HG03439 (cell line): ENCODE results near the gene C10orf53.
"Not testable (repeated sequence)": the region's sequence is repeated elsewhere in the genome, so short reads cannot be mapped to it uniquely, and the experiment has no call there.

Experiments used
- ATAC-seq: cut with Tn5 transposase; IDR thresholded peaks from one replicate; pipeline ENCODE4 v1.9.1; 2021; ENCODE audit warnings: mild to moderate bottlenecking, moderate library complexity; ENCODE audit not compliant: unreplicated experiment

Gene C10orf53

DNA sequence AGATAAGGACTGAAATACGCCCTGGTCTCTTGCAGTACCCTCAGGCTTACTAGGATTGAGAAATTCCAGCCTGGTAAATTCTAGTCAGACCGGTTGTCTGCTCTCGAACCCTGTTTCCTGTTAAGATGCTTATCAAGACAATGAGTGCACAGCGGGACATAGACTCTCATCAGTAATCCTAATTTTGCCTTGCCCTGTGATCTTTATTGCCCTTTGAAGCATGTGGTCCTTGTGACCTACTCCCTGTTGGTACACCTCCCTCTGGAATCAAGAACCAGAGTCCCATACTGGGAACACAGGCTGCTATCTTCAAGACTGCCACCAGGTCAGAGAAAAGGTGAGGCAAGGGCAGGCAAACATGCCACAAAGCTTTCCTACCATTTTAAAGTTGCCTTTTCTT lies 7.2 kb downstream of the C10orf53 start:
- ATAC-seq = no peak

DNA sequence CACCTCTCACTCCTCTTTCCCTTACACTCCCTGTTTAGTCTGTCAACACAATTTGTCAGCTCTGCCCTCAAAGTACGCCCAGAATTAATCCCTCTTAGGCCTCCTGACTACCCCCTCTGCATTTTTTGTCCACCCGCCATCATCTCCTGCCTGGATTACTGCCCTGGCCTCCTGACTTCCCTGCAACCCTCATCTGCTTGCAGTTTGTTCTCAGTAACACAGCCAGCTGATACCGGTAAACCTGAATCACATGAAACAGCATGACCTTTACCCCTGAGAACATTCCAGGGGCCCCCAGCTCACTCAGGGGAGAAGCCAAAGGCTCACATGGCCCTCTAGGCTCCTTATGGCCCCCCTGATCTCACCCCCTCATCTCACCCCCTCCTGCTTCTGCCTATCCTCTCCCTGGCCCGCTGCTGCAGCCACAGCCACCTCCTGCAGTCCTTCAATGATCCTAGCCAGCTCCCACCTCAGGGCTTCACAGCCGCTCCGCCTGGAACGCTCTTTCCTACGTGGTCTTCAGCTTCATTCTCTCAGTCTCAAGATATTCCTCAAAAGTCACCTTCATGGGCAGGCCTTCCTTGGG lies 8.9 kb downstream of the C10orf53 start:
- no peak for ATAC-seq

DNA sequence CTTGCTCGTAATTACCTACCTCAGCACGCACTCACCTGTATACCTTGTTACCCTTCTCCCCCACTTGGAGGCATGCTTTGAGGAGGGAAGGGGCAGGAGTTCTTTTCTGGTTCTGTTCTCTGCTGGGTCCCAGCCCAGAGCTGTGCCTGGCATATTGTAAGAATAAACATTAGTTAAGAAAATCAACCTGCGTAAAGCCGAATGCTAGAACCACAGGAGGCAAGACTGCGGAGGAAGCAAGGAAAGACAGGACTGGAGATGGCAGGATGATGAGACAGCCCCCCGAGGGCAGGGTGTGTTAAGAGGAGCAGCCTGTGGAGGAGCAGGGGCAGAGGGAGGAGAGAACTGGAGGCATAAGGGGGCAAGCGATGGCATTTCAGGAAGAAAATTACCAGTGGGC lies 9.5 kb downstream of the C10orf53 start:
- ATAC-seq = no peak

DNA sequence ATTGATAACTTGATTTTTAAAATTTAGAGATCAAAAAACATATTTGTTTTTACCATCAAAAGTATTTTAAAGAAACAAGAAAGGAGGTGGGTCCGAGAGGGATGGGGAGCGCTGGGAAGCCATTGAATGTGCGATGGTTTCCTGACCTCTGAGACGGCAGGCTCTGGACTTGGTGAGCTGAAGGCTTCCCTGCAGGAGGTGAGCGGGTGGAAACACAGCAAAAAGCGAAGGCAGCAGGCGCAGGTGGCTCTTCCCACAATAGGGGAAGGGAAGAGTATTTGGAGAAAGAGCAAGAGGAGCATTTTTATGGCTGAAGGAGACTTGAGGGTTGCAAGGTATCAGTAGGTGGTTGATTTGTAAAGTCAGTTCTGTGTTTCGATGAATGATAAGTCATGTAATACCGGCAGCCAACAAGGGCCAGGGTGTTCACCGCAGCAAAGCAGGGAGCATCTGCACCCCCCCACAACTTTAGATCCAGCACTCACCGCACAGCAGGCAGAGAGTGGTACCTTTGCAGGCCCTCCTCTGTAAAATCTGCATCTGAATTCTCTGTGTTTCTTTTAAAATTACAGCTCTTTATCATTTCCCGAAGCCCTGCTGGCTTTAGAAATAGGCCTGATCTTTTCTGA lies 10.5 kb downstream of the C10orf53 start:
- no peak for ATAC-seq

DNA sequence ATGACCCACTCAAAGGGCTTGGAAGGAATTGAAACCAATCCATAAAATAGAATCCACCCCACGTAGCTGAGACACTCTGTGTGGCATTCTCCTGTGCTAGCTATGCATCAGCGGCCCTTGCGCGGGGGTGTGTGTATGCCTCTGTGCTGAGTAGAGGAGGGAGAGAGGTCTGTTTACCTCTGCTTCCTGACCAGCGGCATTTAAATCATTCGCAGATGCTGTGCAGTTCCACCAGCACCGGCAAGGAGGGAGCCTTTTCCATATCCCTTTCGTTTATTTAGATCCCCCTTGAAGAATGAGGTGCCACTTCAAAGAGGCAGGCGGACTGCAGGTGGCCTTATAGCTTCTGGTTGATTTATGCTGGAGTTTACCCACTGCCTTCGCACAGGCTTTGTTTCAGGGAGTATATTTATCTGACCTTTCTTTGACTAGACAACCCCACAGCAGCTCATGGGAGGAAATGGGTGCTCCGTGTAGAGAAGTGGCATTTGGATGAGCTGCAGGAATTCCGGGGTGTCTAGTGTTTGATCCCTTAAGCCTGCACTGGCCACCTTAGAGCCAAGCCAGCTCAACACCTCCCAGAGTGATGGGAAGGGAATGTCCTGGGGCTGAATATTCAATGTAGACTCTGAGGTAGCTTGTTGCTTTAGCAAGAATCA lies 11.4 kb downstream of the C10orf53 start:
- ATAC-seq = no peak

DNA sequence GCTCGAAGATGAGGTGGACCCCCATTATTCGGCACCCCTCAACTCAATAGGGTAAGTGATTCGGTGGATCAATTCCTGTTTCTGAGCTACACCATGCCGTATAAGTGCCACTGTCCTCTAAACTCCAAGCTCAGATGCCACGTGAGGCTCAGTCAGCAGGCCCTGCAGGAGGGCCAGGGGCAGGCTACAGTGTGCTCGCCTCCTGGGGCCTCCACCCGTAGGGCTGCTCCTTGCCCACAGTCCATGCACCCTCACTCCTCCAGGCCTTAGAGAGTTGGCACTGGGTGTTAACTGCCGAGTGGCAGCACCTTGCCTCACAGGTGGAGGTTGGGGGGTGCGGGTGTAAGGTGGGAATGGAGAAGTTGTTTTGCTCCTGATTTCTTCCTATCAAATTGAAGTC lies 12.1 kb downstream of the C10orf53 start:
- ATAC-seq = no peak

DNA sequence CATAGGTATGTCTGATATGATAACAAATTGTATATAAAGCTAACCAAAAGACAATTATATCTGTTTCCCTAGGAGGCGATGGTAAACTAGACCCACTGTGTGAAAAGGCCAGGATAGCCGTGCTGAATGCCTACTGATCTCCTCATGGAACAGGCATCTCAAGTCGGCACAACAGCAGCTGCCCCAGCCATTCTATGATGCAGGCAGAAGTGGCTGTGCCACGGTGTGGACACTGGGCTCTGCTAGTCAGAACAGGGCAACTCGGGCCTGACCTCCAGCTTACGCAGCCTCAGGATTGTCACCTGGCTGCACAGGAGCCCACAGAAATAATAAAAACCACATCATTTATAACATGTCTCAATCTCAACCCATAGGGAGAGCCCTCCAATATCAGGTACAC lies 15.0 kb downstream of the C10orf53 start:
- ATAC-seq = no peak

DNA sequence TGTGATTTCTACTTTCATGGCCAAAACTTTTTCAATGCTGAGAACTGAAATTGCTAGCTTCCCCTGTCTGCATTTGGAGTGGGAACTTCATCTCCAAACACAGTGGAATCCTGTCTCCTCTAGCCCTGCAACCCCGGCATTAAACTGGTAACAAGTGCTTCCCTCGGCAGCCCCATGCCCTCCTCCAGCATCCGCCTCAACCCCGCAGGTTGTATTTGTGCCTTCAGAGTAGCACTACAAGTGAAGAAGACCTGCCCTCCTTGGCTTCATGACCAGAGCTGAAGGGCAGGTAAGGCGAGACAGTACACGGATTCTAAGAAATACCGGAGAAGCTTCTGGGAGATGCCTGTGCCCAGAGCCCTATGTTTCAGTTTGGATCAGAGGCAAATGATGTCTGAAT lies 16.9 kb downstream of the C10orf53 start:
- no peak for ATAC-seq

DNA sequence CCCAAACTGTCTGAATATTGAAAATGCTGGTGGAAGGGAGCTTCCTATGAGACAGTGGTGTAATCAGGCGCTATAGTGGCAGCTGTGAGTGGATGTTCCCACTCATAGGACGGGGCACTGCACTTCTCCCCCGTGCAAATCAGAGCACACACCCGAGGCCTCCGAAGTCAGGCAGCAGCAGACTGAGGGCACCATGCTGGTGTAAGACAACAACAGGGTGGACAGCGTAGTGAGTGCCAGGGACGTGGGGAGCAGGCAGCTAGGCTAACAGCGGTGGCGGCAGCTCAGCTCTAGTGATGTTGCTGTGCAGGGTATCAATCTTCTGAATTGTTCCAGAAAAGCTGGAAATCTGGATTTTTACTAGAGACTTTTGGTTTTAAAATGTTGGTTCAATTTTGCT lies 19.2 kb downstream of the C10orf53 start:
- ATAC-seq = no peak

DNA sequence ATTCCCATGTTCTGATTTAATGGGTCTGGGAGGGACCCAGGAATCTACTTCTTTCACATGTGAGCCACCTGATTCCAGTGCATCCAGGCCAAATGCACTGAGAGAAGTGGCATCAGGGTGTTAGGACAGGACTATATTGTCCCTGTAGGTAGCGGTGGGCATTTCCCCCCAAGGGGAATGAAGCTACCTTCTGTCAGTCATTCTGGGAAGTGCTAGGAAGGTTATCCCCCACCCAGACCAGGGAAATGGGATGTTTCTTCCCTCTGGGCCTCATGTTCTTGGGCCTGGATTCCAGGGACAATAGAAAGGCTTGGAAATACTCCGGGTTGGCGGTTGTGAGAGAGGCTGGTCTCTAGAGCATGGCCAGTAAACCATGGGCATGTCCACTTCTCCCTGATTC lies 20.8 kb downstream of the C10orf53 start:
- ATAC-seq = no peak

DNA sequence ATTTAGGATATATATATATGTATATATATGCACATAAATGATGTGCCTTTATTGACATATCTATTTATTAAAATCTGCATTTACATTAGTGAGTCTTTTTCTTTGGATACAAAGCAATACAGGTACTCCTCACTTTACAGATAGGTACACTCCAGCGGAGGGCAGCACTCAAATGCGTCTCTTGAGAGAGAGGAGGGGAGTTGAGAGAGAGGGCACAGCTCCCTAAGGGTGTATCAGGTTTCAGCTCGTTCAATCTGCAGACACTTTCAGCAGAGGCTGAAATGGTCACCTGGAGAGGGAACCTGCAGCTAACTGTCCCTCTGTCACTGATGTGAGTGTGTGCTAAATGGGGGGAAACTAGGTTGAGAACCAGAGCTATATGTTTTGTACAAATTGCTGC lies 21.5 kb downstream of the C10orf53 start:
- no peak for ATAC-seq

DNA sequence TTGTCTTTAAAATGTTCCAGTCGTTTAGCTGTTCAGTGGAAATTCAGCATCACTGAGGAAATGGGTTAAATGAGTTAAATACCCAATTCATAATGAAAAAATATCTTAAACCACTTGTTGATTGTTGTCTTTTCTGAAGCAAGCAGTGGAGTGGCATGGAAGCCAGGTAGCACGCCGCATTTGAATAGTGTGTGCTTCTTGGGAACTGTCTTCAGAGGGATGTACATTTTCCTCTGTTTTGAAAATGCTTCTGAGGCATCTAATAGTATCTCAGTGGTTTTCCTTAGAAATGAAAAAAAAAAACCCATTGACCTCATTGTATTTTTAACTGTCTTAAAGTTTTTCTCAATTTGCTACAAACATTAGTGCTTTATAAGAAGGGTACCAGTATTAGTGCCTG lies 28.1 kb downstream of the C10orf53 start:
- ATAC-seq = no peak

DNA sequence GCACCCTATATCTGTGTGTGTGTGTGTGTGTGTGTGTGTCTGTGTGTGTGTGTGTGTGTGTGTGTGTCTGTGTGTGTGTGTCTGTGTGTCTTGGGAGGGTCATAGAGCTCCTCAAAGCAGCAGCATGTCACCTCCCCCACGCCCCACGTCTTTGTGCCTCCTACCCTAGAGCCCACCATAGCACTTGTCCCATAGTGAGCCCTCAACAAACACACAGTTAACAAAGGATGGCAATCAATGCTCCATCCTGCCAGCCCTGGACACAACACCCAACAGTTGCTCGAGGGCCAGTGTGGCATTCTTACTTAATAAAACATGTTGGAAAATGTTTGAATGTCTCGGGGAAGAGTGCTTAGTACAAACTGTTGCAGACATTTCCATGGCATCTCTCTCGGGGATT lies 30.5 kb downstream of the C10orf53 start:
- ATAC-seq = no peak

DNA sequence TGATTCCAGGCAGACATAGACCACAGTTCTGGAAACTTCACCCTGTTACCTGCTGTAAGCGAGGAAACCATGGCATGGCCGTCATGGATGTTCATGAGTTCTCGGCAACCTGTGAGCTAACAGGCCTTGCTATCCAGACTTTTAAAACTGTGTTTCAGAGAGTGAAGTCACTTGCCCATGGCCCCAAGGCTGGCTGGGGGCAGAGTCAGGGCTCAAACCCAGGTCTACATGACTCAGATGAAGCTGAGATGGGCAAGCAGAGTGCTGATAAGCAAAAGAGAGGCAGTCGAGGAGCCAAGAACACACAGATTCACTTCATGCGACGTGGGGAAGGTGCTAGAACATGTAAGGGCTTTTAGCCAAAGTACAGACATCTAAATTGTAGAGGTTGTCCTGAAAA lies 31.5 kb downstream of the C10orf53 start:
- ATAC-seq = no peak

DNA sequence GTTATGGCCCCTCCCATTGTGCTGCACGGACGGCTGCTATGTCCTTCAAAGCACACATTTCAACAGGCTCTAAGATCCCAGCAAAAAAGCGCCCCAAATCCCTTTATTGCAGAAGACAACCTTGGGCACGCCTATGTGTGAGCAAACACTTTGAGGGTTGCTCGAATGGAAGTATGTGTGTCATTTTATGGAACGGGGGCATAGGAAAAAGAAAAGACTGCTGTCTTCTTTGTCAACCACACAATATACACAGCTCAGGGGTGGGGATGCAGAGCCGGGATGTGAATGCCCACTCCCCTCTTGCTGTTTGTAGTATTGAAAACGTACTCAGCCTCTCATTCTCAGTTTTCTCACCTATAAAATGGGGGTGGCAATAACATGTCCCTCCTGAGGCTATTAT lies 32.0 kb downstream of the C10orf53 start:
- ATAC-seq = no peak

DNA sequence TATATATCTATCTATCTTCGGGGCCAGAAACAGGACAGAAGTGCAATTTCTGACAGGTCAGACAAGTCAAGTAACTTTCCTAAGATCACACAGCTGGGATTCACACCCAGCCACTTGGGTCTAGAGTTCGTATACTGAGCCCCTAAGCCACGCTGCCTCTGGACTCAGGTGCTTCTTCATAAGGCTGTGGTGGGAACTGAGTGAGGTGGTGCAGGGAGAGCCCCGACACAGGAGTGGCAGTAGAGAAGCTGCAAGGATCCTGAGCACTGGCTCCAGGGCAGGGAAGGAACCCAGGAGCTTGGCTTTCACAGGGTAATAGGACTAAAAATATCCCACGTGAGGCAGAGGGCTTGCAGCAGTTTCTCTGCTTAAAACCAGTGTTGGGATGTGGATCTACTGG lies 33.8 kb downstream of the C10orf53 start:
- ATAC-seq = no peak

DNA sequence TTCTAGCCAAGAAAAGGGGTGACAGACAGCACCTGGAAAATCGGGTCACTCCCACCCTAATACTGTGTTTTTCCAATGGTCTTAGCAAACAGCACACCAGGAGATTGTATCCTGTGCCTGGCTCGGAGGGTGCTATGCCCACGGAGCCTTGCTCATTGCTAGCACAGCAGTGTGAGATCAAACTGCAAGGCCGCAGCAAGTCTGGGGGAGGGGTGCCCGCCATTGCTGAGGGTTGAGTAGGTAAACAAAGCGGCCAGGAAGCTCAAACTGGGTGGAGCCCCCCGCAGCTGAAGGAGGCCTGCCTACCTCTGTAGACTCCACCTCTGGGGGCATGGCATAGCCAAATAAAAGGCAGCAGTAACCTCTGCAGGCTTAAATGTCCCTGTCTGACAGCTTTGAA lies 35.7 kb downstream of the C10orf53 start:
- not testable (repeated sequence) for ATAC-seq

DNA sequence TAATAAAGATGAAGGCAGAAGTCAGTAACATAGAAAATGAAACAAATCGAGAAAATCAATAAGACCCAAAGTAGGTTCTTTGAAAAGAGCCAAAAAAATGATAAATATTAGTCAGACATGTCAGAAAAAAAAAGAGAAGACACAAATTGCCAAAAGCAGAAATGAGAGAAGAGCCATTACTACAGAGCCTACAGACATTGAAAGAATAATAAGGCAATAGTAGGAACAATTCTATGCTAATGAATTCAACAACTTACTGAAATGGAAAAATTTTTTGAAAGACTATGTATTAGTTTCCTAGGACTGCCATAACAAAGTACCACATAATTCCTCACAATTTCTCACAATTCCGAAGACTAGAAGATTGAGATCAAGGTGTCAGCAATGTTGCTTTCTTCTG lies 47.1 kb downstream of the C10orf53 start:
- no peak for ATAC-seq

DNA sequence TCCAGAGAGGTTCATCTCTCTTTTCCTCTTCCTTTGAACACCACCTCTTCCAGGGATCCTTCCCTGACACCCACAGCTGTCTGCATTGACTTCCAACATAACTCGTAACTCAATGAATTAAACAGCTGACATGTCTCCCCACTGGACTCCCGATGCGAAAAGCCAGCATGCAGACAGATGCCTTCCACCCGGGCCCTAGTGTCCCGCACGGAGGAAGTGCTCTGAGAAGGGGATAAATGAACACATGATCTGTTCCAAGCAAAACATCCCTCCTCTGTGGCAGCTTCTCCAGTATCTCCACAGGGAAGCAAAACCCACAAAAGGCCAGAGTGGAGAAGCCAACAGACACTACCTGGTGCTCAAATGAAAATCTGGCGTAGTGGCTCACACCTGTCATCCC lies 54.4 kb downstream of the C10orf53 start:
- ATAC-seq = no peak

DNA sequence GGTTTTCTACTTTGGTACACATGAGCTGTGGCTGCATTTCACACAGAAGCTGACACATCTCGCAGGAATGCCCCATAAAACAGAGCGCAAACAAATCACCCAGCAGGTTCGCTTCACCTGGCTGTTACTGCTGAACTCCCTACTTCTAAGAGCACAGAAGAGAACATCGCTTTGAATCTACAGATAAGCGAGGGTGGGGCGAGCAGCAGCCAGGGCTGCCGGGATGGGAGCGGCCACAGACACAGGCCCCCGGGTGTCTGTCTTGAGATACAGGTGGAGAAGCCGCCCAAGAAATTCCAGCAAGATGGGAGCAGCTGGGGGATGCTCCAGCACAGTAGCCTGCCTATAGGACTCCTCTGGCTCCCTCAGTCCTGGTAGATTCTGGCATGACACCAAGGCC lies 55.2 kb downstream of the C10orf53 start:
- ATAC-seq = no peak

DNA sequence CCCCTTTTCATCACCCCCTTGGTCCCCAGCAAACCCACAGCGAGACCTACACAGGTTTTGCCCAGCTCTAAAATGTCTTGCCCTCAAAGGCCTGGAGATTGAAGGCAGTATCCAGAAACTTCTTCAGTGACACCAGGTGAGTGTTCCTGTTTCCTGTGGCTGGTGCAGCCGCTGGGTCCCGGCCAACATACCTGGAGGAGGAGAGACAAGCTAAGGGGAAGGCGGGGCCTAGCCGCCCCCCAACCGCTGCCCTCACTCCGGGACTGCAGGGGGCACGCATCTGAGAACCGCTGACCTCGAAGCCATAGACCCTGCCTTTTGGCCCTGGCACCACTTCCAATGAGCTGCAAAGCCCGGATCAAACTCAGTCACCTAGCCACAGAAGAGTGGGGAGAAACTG lies 55.7 kb downstream of the C10orf53 start:
- no peak for ATAC-seq

DNA sequence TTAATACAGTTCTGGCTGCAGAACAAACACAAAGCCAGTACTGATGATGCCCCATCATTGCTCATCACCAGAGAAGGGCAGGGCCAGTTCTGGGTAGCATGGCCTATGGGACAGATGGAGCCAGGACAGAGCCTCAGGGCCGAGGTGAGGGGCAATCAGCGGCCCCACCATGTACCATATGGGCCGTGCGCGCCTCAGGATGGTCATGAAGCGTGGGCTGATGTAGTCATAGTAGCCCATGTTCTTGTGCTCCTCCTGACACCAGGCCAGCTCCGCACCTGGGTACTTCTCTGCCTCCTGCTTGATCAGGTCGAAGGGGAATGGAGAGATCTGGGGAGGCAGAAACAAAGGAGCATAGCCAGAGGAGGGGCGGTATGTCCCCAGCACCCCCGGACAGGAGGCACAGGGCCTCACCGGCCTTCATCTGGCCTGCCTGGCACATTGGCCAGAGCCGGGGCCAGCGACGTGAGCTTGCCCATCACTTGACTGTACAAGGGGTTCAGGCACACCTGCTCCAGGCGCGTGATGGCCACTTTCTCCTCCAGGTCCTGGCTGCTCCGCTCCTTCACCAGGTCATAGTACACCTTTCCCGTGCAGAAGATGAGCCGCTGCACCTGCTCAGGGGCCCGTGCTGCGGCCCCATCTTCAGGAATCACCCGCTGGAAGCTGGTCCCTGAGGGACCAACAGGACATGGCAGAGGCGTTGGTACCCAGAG lies 56.6 kb downstream of the C10orf53 start:
- no peak for ATAC-seq
